Raji (cell line): ENCODE data around the gene LY86.

Experiments used
- POLR2A ChIP-seq: IDR thresholded peaks from 2 replicates; pipeline ENCODE4 v1.6.1; 2011; ENCODE audit warnings: low read depth, low read length, control low read depth; ENCODE audit not compliant: insufficient read depth

The LY86 gene

GRCh38 chr6:6588064-6588923 is at the start of gene LY86:
Gene LY86 (plus strand): TSS chr6:6588720. CDS start chr6:6588735, 15 bp downstream.
- peak; percentile 41 for TF ChIP-seq POLR2A

DNA sequence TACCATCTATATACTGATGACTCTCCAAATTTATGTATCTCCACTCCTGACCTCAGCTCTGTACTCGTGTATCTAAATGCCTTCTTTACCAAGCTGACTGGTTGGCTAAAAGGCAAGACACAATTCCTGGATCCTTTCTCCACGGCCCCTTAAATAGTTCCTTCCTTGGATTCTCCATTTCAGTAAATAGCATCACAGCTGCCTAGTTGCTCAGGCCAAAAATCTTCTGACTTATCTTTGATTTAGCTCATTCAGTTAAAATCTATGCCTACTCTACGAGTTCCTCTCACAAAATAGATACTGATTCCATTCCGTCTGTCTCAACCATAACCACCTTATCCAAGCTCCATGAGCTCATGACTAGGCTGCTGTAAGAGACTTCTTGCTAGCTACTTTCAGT is 49.5 kb upstream of the LY86 start:
- TF ChIP-seq POLR2A = no peak

GRCh38 chr6:6542357-6542756 is 46.2 kb upstream of the LY86 start:
- TF ChIP-seq POLR2A = no peak

- TF ChIP-seq POLR2A = no peak
These were observed 45.2 kb upstream of the LY86 start for GRCh38 chr6:6543181-6543879.

DNA sequence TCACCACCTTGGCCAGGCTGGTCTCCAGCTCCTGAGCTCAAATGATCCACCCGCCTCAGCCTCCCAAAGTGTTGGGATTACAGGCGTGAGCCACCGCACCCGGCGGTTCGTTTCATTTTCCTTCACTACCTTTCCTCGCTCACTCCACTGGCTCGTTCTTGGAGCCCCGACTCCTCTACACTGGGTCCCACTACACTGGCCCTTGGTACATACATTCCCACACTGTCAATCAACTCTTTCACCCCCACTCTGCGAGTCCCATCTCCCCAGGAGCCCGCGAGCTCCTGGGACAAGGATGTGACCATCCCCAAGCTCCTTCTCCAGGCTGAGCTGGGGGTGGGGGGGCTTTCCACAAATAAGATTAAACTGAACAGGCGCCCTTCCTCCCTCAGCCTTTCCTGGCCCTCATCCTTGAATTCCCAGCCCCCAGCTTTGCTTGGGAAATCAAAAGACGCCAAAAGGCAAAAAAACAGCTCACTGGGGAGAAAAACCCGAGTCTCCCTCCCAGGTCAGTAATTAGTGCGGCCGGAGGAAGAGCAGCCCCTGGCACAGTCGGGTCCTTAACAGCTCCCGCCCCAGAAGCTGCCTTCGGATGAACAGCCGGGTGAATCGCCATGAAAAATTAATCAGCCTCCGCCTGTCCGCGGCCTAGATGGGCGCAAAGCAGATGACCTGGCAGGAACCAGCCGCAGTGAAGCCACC is 42.8 kb upstream of the LY86 start:
- no peak for TF ChIP-seq POLR2A

GRCh38 chr6:6546318-6547109 is 42.0 kb upstream of the LY86 start:
- no peak for TF ChIP-seq POLR2A

DNA sequence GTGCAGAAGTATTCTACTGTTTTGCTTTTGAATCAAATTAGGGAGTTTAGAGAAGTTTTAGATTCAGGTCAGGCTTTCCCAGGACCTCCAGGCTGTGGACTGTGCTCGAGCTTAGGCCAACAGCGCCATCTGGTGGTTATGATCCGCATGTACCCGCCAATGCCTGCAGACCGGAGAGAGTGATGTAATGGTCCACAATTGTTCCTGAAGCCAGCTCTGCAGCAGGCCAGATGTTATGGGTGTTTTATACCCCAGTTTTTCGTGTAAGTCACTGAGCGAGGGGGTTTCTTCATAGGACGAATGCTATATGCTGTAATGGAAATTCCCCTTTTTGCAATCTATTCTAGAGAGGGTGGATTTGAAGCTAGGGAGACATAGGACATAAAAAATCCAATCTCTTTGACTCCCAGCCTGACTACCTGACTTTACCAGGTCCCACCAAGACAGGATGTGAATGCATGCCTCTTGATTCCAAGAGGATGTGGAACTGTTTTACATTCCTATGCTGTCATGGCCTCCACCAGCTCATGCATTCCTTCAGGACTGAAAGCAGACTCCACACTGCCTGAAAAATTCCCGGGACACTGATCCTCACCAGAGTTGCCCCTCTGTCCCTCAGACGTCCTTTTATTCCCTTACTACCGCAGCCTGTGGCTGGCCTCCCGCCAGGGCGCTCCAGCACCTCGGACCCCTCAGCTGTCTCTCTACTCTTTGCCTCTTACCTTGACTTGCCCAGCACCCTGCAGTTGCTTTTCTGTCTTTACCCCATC is 41.2 kb upstream of the LY86 start:
- no peak for TF ChIP-seq POLR2A

- no peak for TF ChIP-seq POLR2A
These were observed 32.3 kb upstream of the LY86 start for GRCh38 chr6:6556161-6556737.

GRCh38 chr6:6556738-6557503 is 31.6 kb upstream of the LY86 start:
- TF ChIP-seq POLR2A = no peak

- TF ChIP-seq POLR2A = no peak
These were observed 31.0 kb upstream of the LY86 start for GRCh38 chr6:6557504-6557839.

GRCh38 chr6:6557886-6558285 is 30.6 kb upstream of the LY86 start:
- TF ChIP-seq POLR2A = no peak

- TF ChIP-seq POLR2A = no peak
These were observed 28.4 kb upstream of the LY86 start for GRCh38 chr6:6559994-6560570.

- no peak for TF ChIP-seq POLR2A
These were observed 27.6 kb upstream of the LY86 start for GRCh38 chr6:6560909-6561308.
